HG03439 (cell line): ENCODE results near the gene TARBP1.
"Not testable (repeated sequence)": the region's sequence is repeated elsewhere in the genome, so short reads cannot be mapped to it uniquely, and the experiment has no call there.

Experiments
- ATAC-seq: cut with Tn5 transposase; IDR thresholded peaks from one replicate; pipeline ENCODE4 v1.9.1; 2021; ENCODE audit warnings: mild to moderate bottlenecking, moderate library complexity; ENCODE audit not compliant: unreplicated experiment

The TARBP1 gene, protein sequence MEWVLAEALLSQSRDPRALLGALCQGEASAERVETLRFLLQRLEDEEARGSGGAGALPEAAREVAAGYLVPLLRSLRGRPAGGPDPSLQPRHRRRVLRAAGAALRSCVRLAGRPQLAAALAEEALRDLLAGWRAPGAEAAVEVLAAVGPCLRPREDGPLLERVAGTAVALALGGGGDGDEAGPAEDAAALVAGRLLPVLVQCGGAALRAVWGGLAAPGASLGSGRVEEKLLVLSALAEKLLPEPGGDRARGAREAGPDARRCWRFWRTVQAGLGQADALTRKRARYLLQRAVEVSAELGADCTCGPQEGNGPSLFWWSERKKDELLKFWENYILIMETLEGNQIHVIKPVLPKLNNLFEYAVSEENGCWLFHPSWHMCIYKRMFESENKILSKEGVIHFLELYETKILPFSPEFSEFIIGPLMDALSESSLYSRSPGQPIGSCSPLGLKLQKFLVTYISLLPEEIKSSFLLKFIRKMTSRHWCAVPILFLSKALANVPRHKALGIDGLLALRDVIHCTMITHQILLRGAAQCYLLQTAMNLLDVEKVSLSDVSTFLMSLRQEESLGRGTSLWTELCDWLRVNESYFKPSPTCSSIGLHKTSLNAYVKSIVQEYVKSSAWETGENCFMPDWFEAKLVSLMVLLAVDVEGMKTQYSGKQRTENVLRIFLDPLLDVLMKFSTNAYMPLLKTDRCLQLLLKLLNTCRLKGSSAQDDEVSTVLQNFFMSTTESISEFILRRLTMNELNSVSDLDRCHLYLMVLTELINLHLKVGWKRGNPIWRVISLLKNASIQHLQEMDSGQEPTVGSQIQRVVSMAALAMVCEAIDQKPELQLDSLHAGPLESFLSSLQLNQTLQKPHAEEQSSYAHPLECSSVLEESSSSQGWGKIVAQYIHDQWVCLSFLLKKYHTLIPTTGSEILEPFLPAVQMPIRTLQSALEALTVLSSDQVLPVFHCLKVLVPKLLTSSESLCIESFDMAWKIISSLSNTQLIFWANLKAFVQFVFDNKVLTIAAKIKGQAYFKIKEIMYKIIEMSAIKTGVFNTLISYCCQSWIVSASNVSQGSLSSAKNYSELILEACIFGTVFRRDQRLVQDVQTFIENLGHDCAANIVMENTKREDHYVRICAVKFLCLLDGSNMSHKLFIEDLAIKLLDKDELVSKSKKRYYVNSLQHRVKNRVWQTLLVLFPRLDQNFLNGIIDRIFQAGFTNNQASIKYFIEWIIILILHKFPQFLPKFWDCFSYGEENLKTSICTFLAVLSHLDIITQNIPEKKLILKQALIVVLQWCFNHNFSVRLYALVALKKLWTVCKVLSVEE (N-terminal part only)

DNA sequence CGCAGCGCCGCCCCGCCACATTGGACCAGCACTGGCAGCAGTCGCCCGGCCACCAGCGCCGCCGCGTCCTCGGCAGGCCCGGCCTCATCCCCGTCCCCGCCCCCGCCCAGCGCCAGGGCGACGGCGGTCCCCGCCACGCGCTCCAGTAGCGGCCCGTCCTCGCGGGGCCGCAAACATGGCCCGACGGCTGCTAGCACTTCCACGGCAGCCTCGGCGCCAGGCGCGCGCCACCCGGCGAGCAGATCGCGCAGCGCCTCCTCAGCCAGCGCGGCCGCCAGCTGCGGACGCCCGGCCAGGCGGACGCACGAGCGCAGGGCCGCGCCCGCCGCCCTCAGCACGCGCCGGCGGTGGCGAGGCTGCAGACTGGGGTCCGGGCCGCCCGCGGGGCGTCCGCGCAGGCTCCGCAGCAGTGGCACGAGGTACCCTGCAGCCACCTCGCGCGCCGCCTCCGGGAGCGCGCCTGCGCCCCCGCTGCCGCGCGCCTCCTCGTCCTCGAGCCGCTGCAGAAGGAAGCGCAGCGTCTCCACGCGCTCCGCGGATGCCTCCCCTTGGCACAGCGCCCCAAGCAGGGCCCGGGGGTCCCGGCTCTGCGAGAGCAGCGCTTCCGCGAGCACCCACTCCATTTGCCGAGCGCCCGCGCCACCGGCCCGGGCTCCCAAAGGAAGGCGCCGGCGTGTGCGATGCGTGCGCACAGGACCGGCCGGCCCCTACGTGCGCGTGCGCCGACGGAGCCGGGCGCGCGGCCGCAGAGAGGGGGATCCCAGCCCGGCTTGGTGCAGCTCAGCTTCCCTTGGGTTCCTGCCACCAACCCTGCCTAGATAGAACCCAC lies at the start of gene TARBP1:
TSS of gene TARBP1 (minus strand) at position 699 of the 829 bp plus-strand sequence. CDS start at position 623, 76 bp downstream.
- ATAC-seq = peak; percentile 69

DNA sequence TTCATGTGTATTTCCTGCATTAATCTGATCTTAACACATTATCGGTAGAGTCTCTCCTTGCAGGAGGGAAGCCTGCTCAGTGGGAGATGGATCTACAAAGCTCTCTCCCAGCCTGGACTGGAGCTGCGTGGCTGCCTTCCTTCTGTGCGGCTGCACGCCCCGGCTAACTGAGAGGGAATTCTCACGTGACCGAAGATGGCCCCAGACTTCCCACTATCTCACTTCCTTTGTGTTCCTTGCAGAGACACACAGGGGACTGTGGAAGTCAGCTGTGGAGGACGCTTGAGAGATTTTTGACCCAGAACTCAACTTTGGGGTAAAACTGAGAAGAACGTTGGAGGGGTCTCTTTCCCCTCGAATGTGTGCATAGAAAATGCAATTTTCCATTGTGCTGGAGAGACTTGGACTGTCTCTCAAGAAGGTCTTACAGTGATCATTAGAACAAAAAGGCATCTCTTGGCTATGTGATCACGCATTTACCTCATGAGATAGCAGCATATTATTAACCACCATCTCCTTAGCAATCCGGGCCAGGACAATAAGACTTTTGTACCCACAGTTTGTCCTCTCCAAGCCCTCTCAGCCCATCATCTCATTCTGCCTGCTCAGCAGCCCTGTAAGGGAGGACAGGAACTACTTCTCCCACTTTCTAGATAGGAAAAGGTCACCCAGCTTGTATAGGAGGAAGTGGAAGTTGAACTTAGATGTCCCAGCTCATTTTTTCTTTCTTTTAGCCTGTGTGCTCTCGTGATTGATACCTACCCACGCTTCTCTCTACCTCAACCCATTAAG lies 49.3 kb upstream of the TARBP1 start:
- no peak for ATAC-seq

DNA sequence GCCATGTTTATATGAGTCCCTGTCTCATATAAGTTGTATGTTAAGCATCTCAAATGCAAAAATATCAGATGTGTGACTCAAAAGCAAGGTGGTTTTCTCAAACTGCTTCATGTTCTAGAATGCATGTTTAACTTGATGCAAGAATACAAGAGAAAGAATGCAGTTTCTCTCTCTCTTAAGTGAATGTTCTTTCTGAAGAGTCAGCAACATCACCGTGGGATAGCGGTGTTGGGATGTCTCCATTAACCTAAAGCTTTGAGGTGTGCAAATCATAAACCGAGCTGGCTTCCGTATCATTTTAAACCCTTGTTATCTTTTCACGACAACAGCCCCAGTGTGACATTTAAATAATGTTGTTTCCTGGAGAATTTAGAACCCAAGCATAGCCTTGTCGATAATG lies 48.4 kb upstream of the TARBP1 start:
- no peak for ATAC-seq

DNA sequence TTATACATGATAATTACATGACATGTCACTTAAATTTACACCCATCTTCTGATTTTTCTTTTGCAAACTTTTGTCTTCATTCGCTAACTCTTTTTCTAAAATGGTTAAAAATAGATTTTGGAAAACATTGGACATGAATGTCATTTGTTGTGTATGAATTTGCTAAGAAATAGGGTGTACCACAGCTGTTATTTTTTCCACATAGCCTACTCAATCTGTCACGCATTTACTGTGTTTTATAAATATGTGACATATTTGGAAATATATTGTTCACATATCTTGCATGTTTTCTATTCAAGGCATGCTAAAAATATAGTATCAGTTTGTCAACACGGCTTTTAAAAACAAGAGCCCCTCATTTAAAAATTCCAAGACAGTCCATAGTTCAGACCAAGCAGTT lies 47.9 kb upstream of the TARBP1 start:
- ATAC-seq = no peak

DNA sequence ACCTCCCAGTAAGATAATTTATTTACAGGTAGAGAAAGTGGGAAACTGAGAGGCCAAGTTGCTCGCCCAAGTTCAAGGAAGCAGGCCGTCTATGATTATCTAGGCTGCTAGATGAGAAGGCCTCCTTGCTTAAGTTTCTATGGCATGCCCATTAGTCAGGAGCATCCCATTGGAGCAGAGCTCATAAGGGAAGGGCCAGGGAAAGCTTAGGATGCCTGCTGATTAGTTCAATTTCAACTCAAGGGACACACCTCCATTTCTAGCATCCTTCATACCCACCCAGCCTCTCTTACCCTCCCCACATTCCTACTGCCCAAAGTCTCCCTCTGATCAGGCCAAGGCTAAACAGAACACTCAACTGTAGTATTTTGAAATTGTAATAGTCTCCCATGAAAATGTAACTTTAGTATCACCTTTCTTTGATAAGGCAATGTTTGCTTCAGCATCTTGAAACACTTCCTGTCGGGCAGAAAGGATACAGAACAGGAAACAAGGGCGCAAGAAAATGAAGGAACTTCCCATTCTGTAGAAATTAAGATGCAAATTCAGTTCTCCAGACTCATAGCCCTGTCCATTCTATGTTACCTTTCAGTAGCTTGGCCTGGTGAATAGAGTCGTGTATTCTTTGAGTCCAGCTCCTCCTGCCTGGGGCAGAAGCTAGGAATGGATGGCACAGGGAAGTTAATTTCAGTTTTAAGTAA lies 46.3 kb upstream of the TARBP1 start:
- ATAC-seq = no peak

DNA sequence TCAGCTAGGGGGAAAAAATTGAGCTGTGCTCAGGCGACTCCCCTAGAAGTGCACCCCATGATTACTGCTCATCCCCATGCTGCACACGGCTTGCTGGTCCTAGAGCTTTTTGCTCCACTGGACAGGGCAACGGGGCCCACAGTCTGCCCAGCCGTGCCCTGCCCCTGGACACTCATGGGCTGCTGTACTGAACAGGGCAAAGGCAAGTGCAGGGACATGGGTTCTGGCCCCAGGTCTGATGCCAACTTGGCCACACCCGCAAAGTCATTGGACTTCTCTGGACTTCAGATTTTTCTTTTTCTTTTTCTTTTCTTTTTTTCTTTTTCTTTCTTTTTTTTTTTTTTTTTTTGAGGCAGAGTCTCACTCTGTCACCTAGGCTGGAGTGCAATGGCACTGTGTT lies 42.9 kb upstream of the TARBP1 start:
- ATAC-seq = no peak

DNA sequence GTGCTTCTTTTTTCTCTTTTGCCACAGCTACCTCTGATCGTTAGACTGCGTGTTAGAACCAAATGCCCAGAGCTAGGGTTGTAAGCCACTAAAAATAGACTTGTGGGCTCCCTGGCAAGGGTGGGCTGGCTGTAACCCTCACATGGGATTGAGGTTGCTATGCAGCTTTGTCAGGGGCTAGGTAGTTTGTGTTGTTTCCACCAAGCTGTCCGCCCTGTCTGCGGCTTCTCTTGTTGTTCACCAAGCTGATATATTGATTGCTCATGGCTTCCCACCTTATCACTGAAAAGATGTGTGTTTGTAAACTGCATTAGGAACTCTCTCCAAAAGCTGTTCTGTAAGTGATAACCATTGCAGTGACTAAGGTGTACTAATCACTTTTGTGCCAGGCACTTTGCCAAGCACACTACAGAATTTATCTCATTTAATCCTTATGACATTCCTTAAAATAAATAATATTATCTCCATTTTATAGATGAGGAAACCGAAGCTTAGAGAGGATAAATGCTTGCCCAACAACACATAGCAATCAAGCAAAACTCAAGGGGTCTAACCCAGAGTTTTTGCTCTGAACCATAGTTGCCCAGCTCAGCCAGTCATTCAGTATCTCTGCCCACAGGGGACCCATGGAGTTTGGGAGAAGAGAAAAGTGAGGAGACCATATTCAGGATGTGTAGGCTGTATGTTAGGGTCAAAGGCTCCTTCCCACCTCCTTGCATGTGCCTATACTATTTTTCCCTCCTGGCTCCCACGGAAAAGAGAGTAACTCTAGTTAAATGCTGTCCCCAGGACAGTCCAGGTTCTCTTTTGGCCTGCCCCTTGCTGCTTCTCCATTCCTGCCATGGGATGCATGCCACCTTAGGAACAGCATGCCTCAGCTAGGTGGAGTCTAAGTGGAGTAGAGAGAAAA lies 42.2 kb upstream of the TARBP1 start:
- no peak for ATAC-seq

DNA sequence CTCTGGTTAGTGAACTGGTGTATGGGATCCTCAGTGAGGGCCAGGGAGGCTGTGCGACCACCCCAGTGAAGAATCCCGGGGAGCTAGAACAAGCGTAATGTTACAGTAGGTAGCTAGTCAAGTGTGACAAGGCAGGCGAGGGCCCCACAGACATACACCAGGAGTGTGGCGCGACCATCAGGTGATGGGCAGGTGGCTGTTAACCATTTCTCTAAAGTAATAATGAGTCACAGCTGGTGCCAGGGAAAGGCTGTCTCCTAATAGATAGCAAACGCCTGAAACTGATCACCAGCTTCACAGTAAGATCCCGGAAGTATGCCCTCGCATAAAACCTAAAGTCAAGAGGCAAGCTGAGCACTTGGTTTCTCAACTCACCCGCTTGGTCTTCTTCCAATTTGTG lies 40.5 kb upstream of the TARBP1 start:
- ATAC-seq = no peak

DNA sequence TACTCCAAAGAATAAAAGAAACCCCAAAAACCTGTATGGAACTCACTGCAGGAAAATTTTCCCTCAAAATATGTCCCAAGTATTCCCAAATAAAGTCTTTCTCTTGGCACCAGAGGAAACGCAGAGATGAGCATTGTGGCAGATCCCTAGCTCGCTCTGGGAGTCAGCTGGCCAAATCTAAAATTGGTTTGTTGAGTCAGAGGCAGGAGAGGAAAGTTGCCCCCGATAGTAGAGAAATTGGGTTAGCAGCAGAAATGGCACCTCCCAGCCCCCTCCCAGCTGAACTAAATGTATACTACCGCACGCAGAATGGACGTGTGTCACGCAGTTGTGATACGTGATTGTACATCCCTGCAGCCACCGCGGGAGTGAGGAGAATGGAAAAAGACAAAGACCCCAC lies 39.9 kb upstream of the TARBP1 start:
- ATAC-seq = no peak

DNA sequence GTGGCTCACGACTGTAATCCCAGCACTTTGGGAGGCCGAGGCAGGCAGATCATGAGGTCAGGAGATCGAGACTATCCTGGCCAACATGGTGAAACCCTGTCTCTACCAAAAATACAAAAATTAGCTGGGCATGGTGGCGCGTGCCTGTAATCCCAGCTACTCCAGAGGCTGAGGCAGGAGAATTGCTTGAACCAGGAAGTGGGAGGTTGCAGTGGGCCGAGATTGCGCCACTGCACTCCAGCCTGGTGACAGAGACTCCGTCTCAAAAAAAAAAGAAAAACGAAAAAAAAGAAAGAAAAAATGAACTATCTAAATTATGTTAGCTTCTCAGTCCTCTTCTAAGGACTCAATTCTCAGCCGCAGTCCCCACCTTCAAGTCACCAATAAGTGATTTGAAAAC lies 39.1 kb upstream of the TARBP1 start:
- not testable (repeated sequence) for ATAC-seq

DNA sequence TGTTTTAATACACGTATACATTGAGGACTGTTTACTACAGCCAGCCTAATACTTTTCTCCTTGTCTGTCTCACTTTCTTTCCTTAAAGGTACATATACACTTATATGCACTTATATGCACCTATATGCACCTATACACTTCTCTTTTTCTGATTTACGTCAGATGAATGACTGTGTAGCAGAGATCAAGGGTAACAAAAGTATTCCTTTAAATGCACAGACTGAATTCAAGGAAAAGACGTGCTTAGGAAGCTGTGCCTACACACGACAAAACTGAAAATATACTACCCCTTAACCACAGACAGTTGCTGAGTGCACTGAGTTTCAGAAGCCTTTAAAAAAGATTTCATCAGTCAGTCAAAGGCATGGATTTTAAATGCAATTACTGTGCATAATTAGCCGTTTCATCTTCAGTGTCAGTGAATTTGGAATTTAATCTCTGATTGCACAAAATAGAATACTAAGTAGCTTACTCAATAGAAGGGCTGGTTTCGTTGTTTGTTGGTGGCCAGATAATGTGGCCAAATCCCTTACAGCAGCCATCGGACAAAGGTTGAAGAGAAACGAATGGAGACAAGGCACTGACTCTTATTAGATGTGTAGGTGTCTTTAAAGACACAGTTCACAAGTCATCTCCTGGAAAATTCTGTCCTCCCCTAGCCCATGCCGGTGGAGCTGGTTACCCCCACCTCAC lies 38.3 kb upstream of the TARBP1 start:
- no peak for ATAC-seq

DNA sequence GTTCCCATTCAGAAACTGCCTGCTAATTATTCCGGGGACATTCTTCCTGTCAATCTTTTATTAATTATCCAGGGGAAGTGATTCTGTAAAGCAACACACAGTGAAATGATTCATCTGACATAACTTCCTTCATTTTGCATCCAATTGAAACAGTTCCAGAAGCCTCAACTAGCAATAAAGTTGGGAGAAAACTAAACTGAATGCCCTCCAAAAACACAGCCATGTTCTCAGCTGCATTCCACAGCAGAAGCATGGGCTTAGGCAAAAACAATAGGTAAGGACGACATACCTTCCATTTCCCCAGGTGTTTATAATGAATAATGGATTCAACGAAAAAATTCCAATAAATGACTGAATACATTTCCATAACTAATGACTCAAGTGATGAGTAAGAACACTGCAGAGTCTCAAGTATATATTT lies 36.9 kb upstream of the TARBP1 start:
- no peak for ATAC-seq

DNA sequence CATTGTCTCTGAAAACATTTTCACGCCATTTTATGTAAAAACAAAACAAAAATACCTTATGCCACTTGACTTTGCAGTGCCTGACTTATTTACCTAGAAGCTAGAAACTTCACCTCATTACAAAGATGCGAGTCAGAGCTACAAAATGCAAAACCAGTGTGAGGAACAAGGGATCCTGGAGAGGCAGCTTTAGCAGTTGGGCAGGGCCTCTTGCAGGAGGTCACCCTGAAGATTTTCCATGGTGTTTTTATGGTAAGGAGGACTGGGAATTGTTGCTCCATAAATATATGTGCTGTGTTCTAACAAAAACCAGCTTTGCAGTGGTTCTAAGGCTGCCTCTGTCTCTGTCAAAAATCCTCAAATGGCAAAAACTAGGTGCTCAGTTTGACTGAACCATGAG lies 36.4 kb upstream of the TARBP1 start:
- ATAC-seq = no peak

DNA sequence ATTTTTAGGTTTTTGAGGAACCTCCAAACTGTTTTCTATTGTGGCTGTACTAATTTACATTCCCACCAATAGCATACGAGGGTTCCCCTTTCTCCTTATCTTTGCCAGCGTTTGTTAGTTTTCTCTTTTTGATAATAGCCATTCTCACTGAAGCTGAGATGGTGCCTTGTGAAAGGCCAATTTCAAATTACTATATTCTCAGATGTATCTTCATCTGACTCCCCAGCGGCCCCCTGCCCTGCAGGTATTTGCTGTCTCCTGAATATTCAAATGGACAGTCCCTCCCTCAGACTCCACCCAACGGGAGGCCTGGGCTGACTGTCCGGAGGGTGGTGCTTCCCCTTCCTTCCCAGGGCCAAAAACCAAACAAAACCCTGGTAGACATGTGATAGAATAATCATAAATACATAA lies 33.5 kb upstream of the TARBP1 start:
- no peak for ATAC-seq

DNA sequence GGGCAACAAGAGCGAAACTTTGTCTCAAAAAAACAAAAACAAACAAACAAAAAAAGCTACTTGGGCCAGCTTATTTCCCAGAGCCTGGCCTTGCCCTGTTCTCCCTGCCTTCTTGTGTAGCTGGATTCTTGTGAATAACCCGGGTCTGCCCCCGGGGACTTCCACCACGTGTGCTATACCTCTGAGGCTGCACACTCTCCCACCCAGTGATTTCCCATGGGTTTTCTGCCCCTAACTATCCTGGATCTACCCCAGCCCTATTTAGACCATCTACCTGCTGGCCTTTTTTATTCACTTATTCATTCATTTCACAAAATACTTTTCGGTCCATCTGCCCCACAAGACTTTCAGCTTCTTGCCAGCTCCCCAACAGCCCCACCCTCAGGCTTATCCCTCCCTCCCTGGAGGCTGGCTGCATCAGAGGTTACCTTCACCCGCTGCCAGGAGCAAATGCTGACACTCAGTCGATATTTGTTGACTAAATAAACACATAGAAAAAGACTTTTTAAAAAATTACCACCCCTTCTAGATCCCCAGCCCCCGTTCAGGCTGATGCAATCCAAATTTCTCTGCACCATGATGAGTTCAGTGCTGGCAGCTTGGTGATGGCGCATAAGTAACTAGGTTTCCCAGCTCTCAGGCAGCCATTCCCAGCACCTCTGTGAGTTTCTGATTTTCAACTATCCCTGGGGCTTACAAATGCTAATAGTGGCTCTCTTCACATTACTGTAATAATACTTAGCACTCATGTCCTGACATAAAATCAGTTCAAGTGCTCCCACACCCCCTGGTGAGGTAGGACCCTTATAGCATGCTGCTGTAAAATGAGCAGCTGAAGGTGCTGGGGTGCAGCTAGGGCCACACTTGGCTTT lies 30.7 kb upstream of the TARBP1 start:
- ATAC-seq = no peak
